H9 (cell line): ENCODE results near the gene OR2J1. TPM values are rescaled to one million over a fixed set of nuclear protein-coding genes. Genes with fewer than 3 reads are reported as not detected.

Source experiments
- DNase-seq: peaks from one replicate; pipeline ENCODE4 v3.0.0-alpha.2; 2017
- H2AFZ ChIP-seq: one replicate; pipeline ENCODE4 v1.6.1; 2013; ENCODE audit warnings: mild to moderate bottlenecking, low read length, control low read depth, moderate library complexity
- H2AK5ac ChIP-seq: 2 replicates; pipeline ENCODE4 v1.6.1; 2013; ENCODE audit warnings: low read length, control low read depth, mixed read lengths; ENCODE audit not compliant: insufficient read length
- H2BK120ac ChIP-seq: one replicate; pipeline ENCODE4 v1.6.1; 2013; ENCODE audit warnings: low read depth, mild to moderate bottlenecking, low read length, control low read depth, inconsistent platforms; ENCODE audit not compliant: poor library complexity, severe bottlenecking
- H2BK12ac ChIP-seq: 2 replicates; pipeline ENCODE4 v1.6.1; 2013; ENCODE audit warnings: low read length, control low read depth, mixed read lengths, low read depth; ENCODE audit not compliant: insufficient read length
- H2BK15ac ChIP-seq: 2 replicates; pipeline ENCODE4 v1.6.1; 2013; ENCODE audit warnings: low read depth, low read length, control low read depth
- H2BK20ac ChIP-seq: one replicate; pipeline ENCODE4 v1.6.1; 2013; ENCODE audit warnings: low read depth, mild to moderate bottlenecking, low read length, control low read depth, inconsistent platforms; ENCODE audit not compliant: poor library complexity, severe bottlenecking
- H2BK5ac ChIP-seq: 2 replicates; pipeline ENCODE4 v1.6.1; 2013; ENCODE audit warnings: low read length, control low read depth, mixed read lengths; ENCODE audit not compliant: insufficient read length
- H3K14ac ChIP-seq: 2 replicates; pipeline ENCODE4 v1.6.1; 2013; ENCODE audit warnings: low read length, control low read depth; ENCODE audit not compliant: insufficient read depth
- H3K18ac ChIP-seq: 2 replicates; pipeline ENCODE4 v1.6.1; 2013; ENCODE audit warnings: low read depth, mild to moderate bottlenecking, mixed read lengths, low read length, control low read depth; ENCODE audit not compliant: insufficient read length
- H3K23ac ChIP-seq: 2 replicates; pipeline ENCODE4 v1.6.1; 2013; ENCODE audit warnings: low read length, control low read depth, mixed read lengths, low read depth; ENCODE audit not compliant: insufficient read length
- H3K23me2 ChIP-seq: 2 replicates; pipeline ENCODE4 v1.6.1; 2013; ENCODE audit warnings: low read depth, mild to moderate bottlenecking, mixed read lengths, low read length, control low read depth; ENCODE audit not compliant: insufficient read length, poor library complexity, severe bottlenecking
- H3K27ac ChIP-seq: 2 replicates; pipeline ENCODE4 v1.5.1; 2013; ENCODE audit warnings: low read length, control low read depth, mixed read lengths, low read depth; ENCODE audit not compliant: insufficient read length
- H3K27me3 ChIP-seq: 2 replicates; pipeline ENCODE4 v1.6.1; 2013; ENCODE audit warnings: low read length, control low read depth, inconsistent platforms; ENCODE audit not compliant: insufficient read depth
- H3K4ac ChIP-seq: 2 replicates; pipeline ENCODE4 v1.6.1; 2013; ENCODE audit warnings: low read depth, mild to moderate bottlenecking, control low read depth, inconsistent platforms, low read length, moderate library complexity
- H3K4me1 ChIP-seq: 2 replicates; pipeline ENCODE4 v1.6.1; 2013; ENCODE audit warnings: low read length, control low read depth, inconsistent platforms; ENCODE audit not compliant: insufficient read depth
- H3K4me2 ChIP-seq: 2 replicates; pipeline ENCODE4 v1.6.1; 2013; ENCODE audit warnings: low read length, control low read depth, mixed read lengths; ENCODE audit not compliant: insufficient read length, insufficient read depth
- H3K56ac ChIP-seq: 2 replicates; pipeline ENCODE4 v1.6.1; 2013; ENCODE audit warnings: low read depth, mild to moderate bottlenecking, mixed read lengths, low read length, control low read depth; ENCODE audit not compliant: insufficient read length
- H3K79me1 ChIP-seq: 2 replicates; pipeline ENCODE4 v1.6.1; 2013; ENCODE audit warnings: low read depth, mild to moderate bottlenecking, moderate library complexity, low read length, control low read depth, inconsistent platforms; ENCODE audit not compliant: insufficient read depth, poor library complexity, severe bottlenecking
- H3K79me2 ChIP-seq: 2 replicates; pipeline ENCODE4 v1.6.1; 2013; ENCODE audit warnings: low read length, control low read depth, inconsistent platforms; ENCODE audit not compliant: insufficient read depth
- H3K9ac ChIP-seq: 2 replicates; pipeline ENCODE4 v1.6.1; 2013; ENCODE audit warnings: low read length, control low read depth, mixed read lengths; ENCODE audit not compliant: insufficient read length; ENCODE audit errors: extremely low read depth
- H3K9me3 ChIP-seq: one replicate; pipeline ENCODE4 v1.6.1; 2013; ENCODE audit warnings: low read depth, low read length, inconsistent platforms; ENCODE audit not compliant: control insufficient read depth
- H3T11ph ChIP-seq: one replicate; pipeline ENCODE4 v1.6.1; 2013; ENCODE audit warnings: mild to moderate bottlenecking, low read length, control low read depth, inconsistent platforms
- H4K20me1 ChIP-seq: one replicate; pipeline ENCODE4 v1.6.1; 2013; ENCODE audit not compliant: control insufficient read depth, insufficient read length, insufficient read depth
- H4K5ac ChIP-seq: 2 replicates; pipeline ENCODE4 v1.6.1; 2013; ENCODE audit warnings: low read depth, mild to moderate bottlenecking, mixed read lengths, low read length, control low read depth; ENCODE audit not compliant: insufficient read length
- H4K8ac ChIP-seq: replicated peaks from 2 replicates; pipeline ENCODE4 v1.6.1; 2013; ENCODE audit warnings: low read length, control low read depth, mixed read lengths, low read depth; ENCODE audit not compliant: insufficient read length
- H4K91ac ChIP-seq: 2 replicates; pipeline ENCODE4 v1.6.1; 2013; ENCODE audit warnings: low read depth, mild to moderate bottlenecking, moderate library complexity, mixed read lengths, low read length, control low read depth; ENCODE audit not compliant: insufficient read length
- H3K27ac Mint-ChIP-seq, 3 experiments: 2 replicates in 2 of 3; 3 replicates in 1 of 3; pipeline ENCODE4 v1.8.0; 2020 to 2021; ENCODE audit warnings: mixed read lengths in 3 of 3, mild to moderate bottlenecking in 1 of 3, moderate library complexity in 1 of 3
- H3K27me3 Mint-ChIP-seq: 2 replicates; pipeline ENCODE4 v1.8.0; 2021; ENCODE audit warnings: low read depth, mild to moderate bottlenecking, moderate library complexity, mixed read lengths
- H3K36me3 Mint-ChIP-seq, 3 experiments: 2 replicates in 2 of 3; 3 replicates in 1 of 3; pipeline ENCODE4 v1.8.0; 2020 to 2021; ENCODE audit warnings: low read depth in 3 of 3, mixed read lengths in 3 of 3; ENCODE audit not compliant: insufficient read depth in 1 of 3
- H3K4me1 Mint-ChIP-seq, 2 experiments: 2 replicates each; pipeline ENCODE4 v1.8.0; 2020; ENCODE audit warnings: mixed read lengths in 2 of 2
- H3K4me3 Mint-ChIP-seq, 2 experiments: 2 replicates in 1 of 2; 3 replicates in 1 of 2; pipeline ENCODE4 v1.8.0; 2020 to 2021; ENCODE audit warnings: mild to moderate bottlenecking in 2 of 2, mixed read lengths in 2 of 2, moderate library complexity in 1 of 2
- H3K9me3 Mint-ChIP-seq, 2 experiments: 2 replicates in 1 of 2; 3 replicates in 1 of 2; pipeline ENCODE4 v1.8.0; 2020; ENCODE audit warnings: mild to moderate bottlenecking in 2 of 2, mixed read lengths in 2 of 2, moderate library complexity in 1 of 2
- CTCF ChIP-seq: fragments of 200-600 bp; sonication (generic); conservative IDR thresholded peaks from 3 replicates; pipeline ENCODE4 v1.8.0; 2021; ENCODE audit warnings: antibody characterized with exemption, mild to moderate bottlenecking
- WGBS: extraction: QIAGEN DNeasy Blood & Tissue Kit; methylation state at CpG from one replicate; pipeline ENCODE4 v1.1.7; 2013; ENCODE audit warnings: missing lambda C conversion rate, low lambda C conversion rate, mixed read lengths; ENCODE audit not compliant: insufficient read length; ENCODE audit errors: extremely low coverage; 5-methylcytosine and 5-hydroxymethylcytosine counted together
- total RNA-seq: library from RNA; stranded (reverse); gene quantifications from 2 replicates; pipeline ENCODE4 v1.2.1, GENCODE V29; 2021

The OR2J1 gene
- total RNA-seq, 1 experiment from 2014 or later: not detected

GRCh38 chr6:29130644-29131043 lies 31.4 kb downstream of the OR2J1 start:
- no peaks in the 10 kb centered on the region for H3K79me1 ChIP-seq
- H2AFZ ChIP-seq: no peak overlapping the region
- H3K4ac ChIP-seq: no peak overlapping the region
- no peak overlapping the region for H2AK5ac ChIP-seq
- H3K27ac ChIP-seq: no peak overlapping the region
- no peak overlapping the region for H2BK20ac ChIP-seq
- no peak for DNase-seq
- no peak overlapping the region for H2BK5ac ChIP-seq
- H3K27me3 Mint-ChIP-seq: peaks cover 12% of the 10 kb centered on the region
- H2BK120ac ChIP-seq: no peak overlapping the region
- H4K20me1 ChIP-seq: no peaks in the 10 kb centered on the region
- H3K36me3 Mint-ChIP-seq: no peaks in the 10 kb centered on the region
- H3K14ac ChIP-seq: no peak overlapping the region
- no peak overlapping the region for H4K5ac ChIP-seq
- TF ChIP-seq CTCF: no peak
- no peaks in the 10 kb centered on the region for H3K23me2 ChIP-seq
- H2BK12ac ChIP-seq: no peak overlapping the region
- no peak overlapping the region for H3K4me2 ChIP-seq
- H3K79me2 ChIP-seq: no peaks in the 10 kb centered on the region
- no peak overlapping the region for H3K27ac Mint-ChIP-seq
- H4K91ac ChIP-seq: no peak overlapping the region
- no peak overlapping the region for H3K9ac ChIP-seq
- no peak overlapping the region for H2BK15ac ChIP-seq
- WGBS: no CpG with 5 or more reads among the region's 4 CpGs
- H3T11ph ChIP-seq: no peak overlapping the region
- H3K27me3 ChIP-seq: no peaks in the 10 kb centered on the region
- no peaks in the 10 kb centered on the region for H3K4me1 Mint-ChIP-seq
- no peak overlapping the region for H4K8ac ChIP-seq
- H3K23ac ChIP-seq: no peak overlapping the region
- H3K18ac ChIP-seq: no peak overlapping the region
- H3K9me3 Mint-ChIP-seq: no peaks in the 10 kb centered on the region
- H3K4me1 ChIP-seq: no peaks in the 10 kb centered on the region
- no peak overlapping the region for H3K56ac ChIP-seq
- no peak overlapping the region for H3K4me3 Mint-ChIP-seq
- H3K9me3 ChIP-seq: no peaks in the 10 kb centered on the region
